ENCODE data around the gene PALM. TPM values are rescaled to one million over a fixed set of nuclear protein-coding genes. Genes with fewer than 3 reads are reported as not detected.

Gene PALM
- total and polyA plus RNA-seq, 2 experiments from 2014 or later, result 22.1 to 27.2 TPM

DNA sequence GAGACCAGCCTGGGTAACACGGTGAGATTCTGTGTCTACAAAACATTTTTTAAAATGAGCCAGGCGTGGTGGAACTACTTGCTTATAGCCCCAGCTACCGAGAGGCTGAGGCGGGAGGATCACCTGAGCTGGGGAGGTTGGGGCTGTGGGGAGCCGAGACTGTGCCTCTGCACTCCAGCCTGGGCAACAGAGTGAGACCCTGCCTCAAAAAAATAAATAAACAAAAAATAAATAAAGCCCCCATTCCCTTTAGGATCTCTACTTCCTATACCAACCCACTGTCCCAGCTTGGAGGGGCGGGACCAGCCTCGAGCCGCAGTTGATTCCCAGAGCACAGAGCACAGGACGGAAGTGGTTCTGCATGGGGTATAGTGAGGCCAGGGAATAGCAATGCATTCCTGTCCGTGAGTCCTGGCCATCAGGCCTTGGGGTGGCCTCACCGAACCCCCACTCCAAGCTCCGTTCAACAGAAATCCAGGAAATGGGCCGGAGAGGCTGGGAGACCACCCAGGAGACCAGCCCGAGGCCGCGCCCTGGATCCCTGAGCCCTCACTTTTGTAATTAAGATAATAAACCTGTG lies 83.7 kb downstream of the PALM start:
- H3K79me2 ChIP-seq, result peaks cover 3% of the 10 kb centered on the region
- H3K9me3 ChIP-seq (ENCODE audit: low read depth), result no peaks in the 10 kb centered on the region
- no peak overlapping the region for H3K27ac ChIP-seq
- H3K4me2 ChIP-seq, result no peak overlapping the region
- H3K4me1 ChIP-seq (ENCODE audit: insufficient read depth), result peaks cover 16% of the 10 kb centered on the region
- H2AFZ ChIP-seq, result no peak overlapping the region
- TF ChIP-seq, protein P1, sequence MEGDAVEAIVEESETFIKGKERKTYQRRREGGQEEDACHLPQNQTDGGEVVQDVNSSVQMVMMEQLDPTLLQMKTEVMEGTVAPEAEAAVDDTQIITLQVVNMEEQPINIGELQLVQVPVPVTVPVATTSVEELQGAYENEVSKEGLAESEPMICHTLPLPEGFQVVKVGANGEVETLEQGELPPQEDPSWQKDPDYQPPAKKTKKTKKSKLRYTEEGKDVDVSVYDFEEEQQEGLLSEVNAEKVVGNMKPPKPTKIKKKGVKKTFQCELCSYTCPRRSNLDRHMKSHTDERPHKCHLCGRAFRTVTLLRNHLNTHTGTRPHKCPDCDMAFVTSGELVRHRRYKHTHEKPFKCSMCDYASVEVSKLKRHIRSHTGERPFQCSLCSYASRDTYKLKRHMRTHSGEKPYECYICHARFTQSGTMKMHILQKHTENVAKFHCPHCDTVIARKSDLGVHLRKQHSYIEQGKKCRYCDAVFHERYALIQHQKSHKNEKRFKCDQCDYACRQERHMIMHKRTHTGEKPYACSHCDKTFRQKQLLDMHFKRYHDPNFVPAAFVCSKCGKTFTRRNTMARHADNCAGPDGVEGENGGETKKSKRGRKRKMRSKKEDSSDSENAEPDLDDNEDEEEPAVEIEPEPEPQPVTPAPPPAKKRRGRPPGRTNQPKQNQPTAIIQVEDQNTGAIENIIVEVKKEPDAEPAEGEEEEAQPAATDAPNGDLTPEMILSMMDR (IDR thresholded peaks at IDR 0.05; ENCODE audit: poor library complexity), result no peak
- TF ChIP-seq EZH2phosphoT487 (IDR thresholded peaks at IDR 0.05; ENCODE audit: low read depth, severe bottlenecking, unreplicated experiment), result no peak
- no peak for TF ChIP-seq EZH2 (IDR thresholded peaks at IDR 0.05; ENCODE audit: borderline replicate concordance)
- WGBS (ENCODE audit: low lambda C conversion rate, missing lambda C conversion rate), result 73% methylated on average over 16 of the region's 16 CpGs
- no peaks in the 10 kb centered on the region for H3K27me3 ChIP-seq
- no peaks in the 10 kb centered on the region for H3K9me2 ChIP-seq (replicated peaks; ENCODE audit: insufficient read depth)
- no peaks in the 10 kb centered on the region for H3K36me3 ChIP-seq (replicated peaks; ENCODE audit: insufficient read depth, low read depth)
- no peaks in the 10 kb centered on the region for H4K20me1 ChIP-seq (ENCODE audit: insufficient read depth, poor library complexity, severe bottlenecking)
- DNase-seq (ENCODE audit: low spot score), result no peak
- no peak overlapping the region for H3K4me3 ChIP-seq

DNA sequence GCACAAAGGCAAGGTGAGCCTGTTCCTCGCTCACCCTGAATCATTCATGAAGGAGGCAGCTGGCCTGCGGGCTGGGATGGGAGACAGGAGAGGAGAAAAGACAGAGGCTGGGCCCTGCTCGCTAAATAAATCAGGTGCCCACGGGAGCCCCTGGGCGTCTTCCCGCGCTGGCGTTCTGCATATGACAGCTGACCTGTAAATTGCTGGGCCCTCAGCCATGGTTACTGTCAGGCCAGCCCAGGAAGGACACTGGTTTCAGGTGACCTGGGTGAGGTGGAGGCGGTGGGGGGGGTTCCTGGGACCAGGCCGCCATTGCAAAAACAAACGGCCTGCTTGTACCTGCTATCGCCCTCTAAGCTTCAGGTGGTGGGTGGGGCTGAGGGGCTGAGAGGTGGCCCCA lies 85.1 kb downstream of the PALM start:
- TF ChIP-seq, protein P1 (IDR thresholded peaks at IDR 0.05; ENCODE audit: poor library complexity), result no peak
- TF ChIP-seq EZH2 (IDR thresholded peaks at IDR 0.05; ENCODE audit: borderline replicate concordance), result no peak
- no peak for TF ChIP-seq EZH2phosphoT487 (IDR thresholded peaks at IDR 0.05; ENCODE audit: low read depth, severe bottlenecking, unreplicated experiment)
- H3K4me2 ChIP-seq, result no peak overlapping the region
- H3K4me1 ChIP-seq (ENCODE audit: insufficient read depth), result peaks cover 11% of the 10 kb centered on the region
- no peak overlapping the region for H3K27ac ChIP-seq
- 92% methylated on average over 12 of the region's 12 CpGs for WGBS (ENCODE audit: low lambda C conversion rate, missing lambda C conversion rate)
- no peaks in the 10 kb centered on the region for H3K9me3 ChIP-seq (ENCODE audit: low read depth)
- H3K36me3 ChIP-seq (replicated peaks; ENCODE audit: insufficient read depth, low read depth), result no peaks in the 10 kb centered on the region
- H3K4me3 ChIP-seq, result no peak overlapping the region
- peaks cover 10% of the 10 kb centered on the region for H4K20me1 ChIP-seq (ENCODE audit: insufficient read depth, poor library complexity, severe bottlenecking)
- DNase-seq (ENCODE audit: low spot score), result no peak
- no peaks in the 10 kb centered on the region for H3K27me3 ChIP-seq
- no peak overlapping the region for H2AFZ ChIP-seq
- H3K79me2 ChIP-seq, result peaks cover 13% of the 10 kb centered on the region
- H3K9me2 ChIP-seq (replicated peaks; ENCODE audit: insufficient read depth), result no peaks in the 10 kb centered on the region

DNA sequence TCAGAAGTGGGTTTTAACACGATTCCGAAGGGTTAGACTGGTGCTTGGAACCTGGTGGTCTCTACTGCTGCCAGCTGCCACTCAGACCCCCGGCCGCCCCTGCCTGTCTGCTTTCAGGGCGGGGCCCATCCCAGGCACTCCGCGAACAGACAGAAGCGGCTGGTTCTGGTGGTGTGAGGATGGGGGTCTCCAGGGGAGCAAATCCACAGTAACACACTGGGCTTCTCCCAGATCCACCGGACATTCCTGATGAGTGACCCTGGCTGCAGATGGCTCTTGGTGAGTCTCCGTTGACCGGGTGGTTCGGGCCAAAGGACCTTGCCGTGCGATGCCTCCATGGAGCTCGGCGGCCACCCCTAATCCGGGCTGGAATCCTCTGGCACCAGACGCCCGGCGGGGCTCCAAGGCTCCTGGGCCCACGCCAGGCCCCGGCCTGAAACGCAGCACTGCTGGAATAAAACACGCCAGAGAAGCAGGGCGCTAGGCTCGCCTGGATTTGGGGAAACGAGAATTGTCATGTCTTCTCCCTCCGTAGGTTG lies 86.4 kb downstream of the PALM start:
- H2AFZ ChIP-seq, result no peak overlapping the region
- no peaks in the 10 kb centered on the region for H3K27me3 ChIP-seq
- 95% methylated on average over 27 of the region's 28 CpGs for WGBS (ENCODE audit: low lambda C conversion rate, missing lambda C conversion rate)
- no peaks in the 10 kb centered on the region for H3K9me3 ChIP-seq (ENCODE audit: low read depth)
- H3K27ac ChIP-seq, result no peak overlapping the region
- H4K20me1 ChIP-seq (ENCODE audit: insufficient read depth, poor library complexity, severe bottlenecking), result peaks cover 23% of the 10 kb centered on the region
- no peak overlapping the region for H3K4me2 ChIP-seq
- TF ChIP-seq EZH2phosphoT487 (IDR thresholded peaks at IDR 0.05; ENCODE audit: low read depth, severe bottlenecking, unreplicated experiment), result no peak
- TF ChIP-seq, protein P1 (IDR thresholded peaks at IDR 0.05; ENCODE audit: poor library complexity), result no peak
- no peak for TF ChIP-seq EZH2 (IDR thresholded peaks at IDR 0.05; ENCODE audit: borderline replicate concordance)
- H3K4me3 ChIP-seq, result no peak overlapping the region
- H3K79me2 ChIP-seq, result peaks cover 26% of the 10 kb centered on the region
- H3K4me1 ChIP-seq (ENCODE audit: insufficient read depth), result peaks cover 10% of the 10 kb centered on the region
- H3K9me2 ChIP-seq (replicated peaks; ENCODE audit: insufficient read depth), result no peaks in the 10 kb centered on the region
- no peak for DNase-seq (ENCODE audit: low spot score)
- no peaks in the 10 kb centered on the region for H3K36me3 ChIP-seq (replicated peaks; ENCODE audit: insufficient read depth, low read depth)
